H1 (cell line): ENCODE data around the gene HDHD5. TPM values are rescaled to one million over a fixed set of nuclear protein-coding genes. Genes with fewer than 3 reads are reported as not detected.

ENCODE experiments used
- CEBPB ChIP-seq: IDR thresholded peaks from 2 replicates; pipeline ENCODE4 v1.6.1; 2012; ENCODE audit warnings: low read depth, low read length
- HDAC2 ChIP-seq, 2 experiments: fragments of 300-600 bp in 1 of 2; sonication (generic) in 1 of 2; IDR thresholded peaks; 2 replicates each; pipeline ENCODE4 v1.6.1; 2011 to 2012; ENCODE audit warnings: low read depth in 2 of 2, low read length in 2 of 2, mild to moderate bottlenecking in 2 of 2, moderate library complexity in 2 of 2, borderline replicate concordance in 1 of 2, inconsistent platforms in 1 of 2
- SUZ12 ChIP-seq: fragments of 200-600 bp; sonication (generic); IDR thresholded peaks from 2 replicates; pipeline ENCODE4 v1.6.1; 2012; ENCODE audit warnings: mild to moderate bottlenecking, inconsistent platforms, low read length, moderate library complexity, mixed read lengths
- TAF7 ChIP-seq: optimal IDR thresholded peaks from 2 replicates; pipeline ENCODE3; 2011; ENCODE audit warnings: low read depth, mild to moderate bottlenecking, inconsistent platforms, low read length, moderate library complexity, borderline replicate concordance
- YY1 ChIP-seq: IDR thresholded peaks from 2 replicates; pipeline ENCODE4 v1.6.1; 2011; ENCODE audit warnings: low read depth, mild to moderate bottlenecking, low read length
- polyA plus RNA-seq, 7 experiments: library from polyadenylated mRNA; depleted of rRNA in 3 of 7; stranded (reverse) in 5 of 7; unstranded in 2 of 7; fragments of >200 nt in 5 of 7; fragments of 200-250 nt in 2 of 7; gene quantifications; 1 replicate in 5 of 7; 2 replicates in 1 of 7; 4 replicates in 1 of 7; pipeline versions ENCODE4 v1.2.1 to v1.2.3, GENCODE V29; 2011 to 2013; ENCODE audit warnings: missing spikeins in 2 of 7, mixed read lengths in 2 of 7
- total RNA-seq: library from RNA; stranded (reverse); fragmentation: NEBNext Ultra II Directional; extraction: Animal tissue kit (Norgen Biotek cat#: 25700); gene quantifications from 2 replicates; pipeline ENCODE4 v1.2.1, GENCODE V29; 2021

Gene HDHD5
- total and polyA plus RNA-seq, 2 of the 8 experiments (the other 6 are each of a cell fraction or from before 2014, with no cell fraction given): 68.3 to 123 TPM

- TF ChIP-seq YY1 (no peak), HDAC2 (IDR thresholded peaks at IDR 0.05; ENCODE audit: borderline replicate concordance in 1 of 2, low read depth in 2 of 2, low read length in 2 of 2) (no peak), CEBPB (no peak), SUZ12 (no peak), TAF7 (no peak)
- TF ChIP-seq, all 59 proteins: peak for 0
Observed at GRCh38 chr22:17191163-17191784, 32.2 kb upstream of the HDHD5 start (continued).
